Body of pancreas (tissue), 4 donors: ENCODE results near the gene ZBTB17. TPM values are rescaled to one million over a fixed set of nuclear protein-coding genes. Genes with fewer than 3 reads are reported as not detected.
"Not testable (repeated sequence)": the region's sequence is repeated elsewhere in the genome, so short reads cannot be mapped to it uniquely, and the experiment has no call there.

Experiments
- ATAC-seq: fragments of 150-250 bp; one replicate; pipeline ENCODE4 v1.9.1; 2016
- DNase-seq, 4 donors: peaks; one replicate each; pipeline ENCODE4 v3.0.0-alpha.2; 2019
- H3K27ac ChIP-seq, 4 donors: fragments of 200-600 bp; sonication (generic); 1 replicate in 3 of 4; 2 replicates in 1 of 4; pipeline versions ENCODE4 v1.5.1 to v1.6.1; 2016 to 2019; ENCODE audit warnings: mild to moderate bottlenecking in 1 of 4, mixed read lengths in 1 of 4, moderate library complexity in 1 of 4
- H3K27me3 ChIP-seq, 2 donors: fragments of 200-600 bp; sonication (generic); one replicate each; pipeline ENCODE4 v1.6.0; 2016; ENCODE audit warnings: mild to moderate bottlenecking in 1 of 2
- H3K36me3 ChIP-seq, 2 donors: fragments of 200-600 bp; sonication (generic); replicated peaks in 1 of 2; 2 replicates each; pipeline ENCODE4 v1.5.1; 2016; ENCODE audit warnings: low read depth in 2 of 2; ENCODE audit not compliant: insufficient read depth in 1 of 2
- H3K4me1 ChIP-seq: fragments of 200-600 bp; sonication (generic); one replicate; pipeline ENCODE4 v1.6.0; 2016
- H3K4me3 ChIP-seq, 2 donors: fragments of 200-600 bp; sonication (generic); 1 replicate in 1 of 2; 2 replicates in 1 of 2; pipeline ENCODE4 v1.5.1; 2016 to 2019
- H3K9me3 ChIP-seq, 3 donors: fragments of 200-600 bp; sonication (generic); 1 replicate in 2 of 3; 2 replicates in 1 of 3; pipeline ENCODE4 v1.5.1; 2016
- CTCF ChIP-seq, 7 experiments: fragments of 450-650 bp in 4 of 7; fragments of 200-600 bp in 3 of 7; sonication (generic) in 3 of 7; IDR thresholded peaks; one replicate each; pipeline ENCODE4 v1.5.1; 2016 to 2019; ENCODE audit warnings: antibody characterized with exemption in 7 of 7
- POLR2A ChIP-seq, 3 donors: fragments of 450-650 bp; IDR thresholded peaks; one replicate each; pipeline ENCODE4 v1.6.1; 2016; ENCODE audit warnings: antibody characterized with exemption in 3 of 3, mild to moderate bottlenecking in 2 of 3
- WGBS, 2 donors: methylation state at CpG; one replicate each; pipeline ENCODE4 v1.1.5; 2017; 5-methylcytosine and 5-hydroxymethylcytosine counted together
- intact Hi-C: fragments of 100-400 bp; cut with DNase I; formaldehyde crosslinking; loops from one replicate; pipeline ENCODE4 v1.15.1; 2023
- total RNA-seq, 2 donors: library from RNA; depleted of rRNA; stranded (reverse); fragments of >200 nt; gene quantifications; one replicate each; pipeline ENCODE4 v1.1.0, GENCODE V29; 2016

The ZBTB17 gene
- total RNA-seq, 2 donors from 2014 or later = 28.8 to 73.2 TPM

GRCh38 chr1:15931884-15932283, 44.0 kb downstream of the ZBTB17 start:
- no peaks in the 10 kb centered on the region for H3K9me3 ChIP-seq
- 93% methylated on average over 19 of the region's 19 CpGs for WGBS, 2 donors
- H3K27ac ChIP-seq = no peak overlapping the region
- DNase-seq (no peak), ATAC-seq (no peak)
- H3K27me3 ChIP-seq = no peaks in the 10 kb centered on the region
- intact Hi-C loops = no loop called here
- TF ChIP-seq CTCF (IDR thresholded peaks at IDR 0.05) (no peak), POLR2A (IDR thresholded peaks at IDR 0.05) (no peak)
- no peak overlapping the region for H3K4me3 ChIP-seq
- peaks cover 11 to 57% of the 10 kb centered on the region in 2 donors for H3K36me3 ChIP-seq
- H3K4me1 ChIP-seq = peaks cover 6% of the 10 kb centered on the region

- ATAC-seq = no peak
- WGBS, 2 donors = 91 to 93% methylated on average over 7 to 11 of the region's 11 CpGs
- Histone ChIP-seq H3K4me3 (no peak overlapping the region), H3K27ac (no peak overlapping the region), H3K27me3 (no peaks in the 10 kb centered on the region), H3K9me3 (no peaks in the 10 kb centered on the region), H3K4me1 (peaks cover 6% of the 10 kb centered on the region), H3K36me3 (peaks cover 11 to 57% of the 10 kb centered on the region in 2 donors)
- intact Hi-C loops = no loop called here
- no peak for DNase-seq
- TF ChIP-seq POLR2A (IDR thresholded peaks at IDR 0.05) (no peak), CTCF (IDR thresholded peaks at IDR 0.05) (no peak)
These were observed 44.5 kb downstream of the ZBTB17 start for GRCh38 chr1:15931401-15931800.

DNA sequence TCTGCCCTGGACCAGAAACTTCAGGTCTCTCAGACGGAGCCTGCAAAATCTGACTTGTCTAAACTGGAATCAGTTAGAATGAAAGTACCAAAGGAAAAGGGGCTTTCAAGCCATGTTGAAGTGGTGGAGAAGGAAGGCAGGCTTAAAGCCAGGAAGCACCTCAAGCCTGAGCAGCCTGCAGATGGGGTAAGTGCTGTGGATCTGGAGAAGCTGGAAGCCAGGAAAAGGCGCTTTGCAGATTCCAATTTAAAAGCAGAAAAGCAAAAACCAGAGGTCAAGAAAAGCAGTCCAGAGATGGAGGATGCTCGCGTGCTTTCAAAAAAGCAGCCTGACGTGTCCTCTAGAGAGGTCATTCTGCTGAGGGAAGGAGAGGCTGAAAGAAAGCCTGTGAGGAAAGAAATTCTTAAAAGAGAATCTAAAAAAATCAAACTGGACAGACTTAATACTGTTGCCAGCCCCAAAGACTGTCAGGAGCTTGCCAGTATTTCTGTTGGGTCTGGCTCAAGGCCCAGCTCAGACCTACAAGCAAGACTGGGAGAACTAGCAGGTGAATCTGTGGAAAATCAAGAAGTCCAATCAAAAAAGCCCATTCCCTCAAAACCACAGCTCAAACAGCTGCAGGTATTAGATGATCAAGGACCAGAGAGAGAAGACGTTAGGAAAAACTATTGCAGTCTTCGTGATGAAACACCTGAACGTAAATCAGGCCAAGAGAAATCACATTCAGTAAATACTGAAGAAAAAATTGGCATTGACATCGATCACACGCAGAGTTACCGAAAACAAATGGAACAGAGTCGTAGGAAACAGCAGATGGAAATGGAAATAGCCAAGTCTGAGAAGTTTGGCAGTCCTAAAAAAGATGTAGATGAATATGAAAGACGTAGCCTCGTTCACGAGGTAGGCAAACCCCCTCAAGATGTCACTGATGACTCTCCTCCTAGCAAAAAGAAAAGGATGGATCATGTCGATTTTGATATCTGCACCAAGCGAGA, 46.6 kb downstream of the ZBTB17 start:
- H3K4me1 ChIP-seq = peaks cover 10% of the 10 kb centered on the region
- 66 to 67% methylated on average over 17 of the region's 17 CpGs for WGBS, 2 donors
- H3K4me3 ChIP-seq = no peak overlapping the region
- H3K9me3 ChIP-seq = no peaks in the 10 kb centered on the region
- ATAC-seq (no peak), DNase-seq (peak in 3 of 4 donors; percentile 48 to 69 (median 61))
- peaks cover 8 to 43% of the 10 kb centered on the region in 2 donors for H3K36me3 ChIP-seq
- no peak overlapping the region for H3K27ac ChIP-seq
- intact Hi-C loops = no loop called here
- no peaks in the 10 kb centered on the region for H3K27me3 ChIP-seq
- TF ChIP-seq CTCF (IDR thresholded peaks at IDR 0.05) (no peak), POLR2A (IDR thresholded peaks at IDR 0.05) (no peak)

DNA sequence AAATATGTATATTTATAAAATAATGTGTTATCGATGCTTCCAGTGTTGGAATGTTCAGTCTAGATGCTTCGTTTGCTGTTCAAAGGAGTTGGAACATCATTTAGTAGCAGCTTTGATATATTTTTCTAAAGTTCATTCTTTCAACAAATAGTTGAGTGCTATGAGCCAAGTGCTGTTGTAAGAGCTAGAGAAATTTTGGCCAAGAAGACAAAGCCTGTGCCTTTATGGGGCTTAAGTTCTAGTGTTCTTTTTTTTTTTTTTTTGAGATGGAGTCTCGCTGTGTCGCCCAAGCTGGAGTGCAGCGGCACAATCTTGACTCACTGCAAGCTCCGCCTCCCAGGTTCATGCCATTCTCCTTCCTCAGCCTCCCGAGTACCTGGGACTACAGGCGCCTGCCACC, 49.5 kb downstream of the ZBTB17 start:
- intact Hi-C loops, DNase-seq, ATAC-seq, H3K4me3 ChIP-seq, H3K4me1 ChIP-seq, H3K27me3 ChIP-seq, H3K27ac ChIP-seq, H3K9me3 ChIP-seq: not testable (repeated sequence)
- WGBS, 2 donors = 88 to 89% methylated on average over 8 of the region's 8 CpGs
- peaks cover 8 to 30% of the 10 kb centered on the region in 2 donors for H3K36me3 ChIP-seq

DNA sequence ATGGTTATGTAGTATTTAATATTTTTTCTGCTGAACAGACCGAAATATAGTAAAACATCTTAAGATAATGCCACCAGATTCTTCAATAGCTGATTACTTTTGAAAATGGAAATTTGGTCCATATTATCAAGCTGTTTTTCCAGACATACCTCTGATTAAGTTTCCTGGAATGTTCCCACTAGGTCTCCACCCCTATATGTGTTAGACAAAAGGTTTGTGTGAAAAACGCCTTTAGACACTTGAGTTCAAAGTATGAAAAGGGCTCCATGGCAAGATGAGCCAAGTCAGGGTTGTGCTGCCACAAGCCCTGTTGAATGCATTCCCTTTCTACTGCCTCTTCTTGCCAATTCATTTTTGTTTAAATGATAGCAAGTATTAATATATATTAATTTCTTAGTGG, 52.7 kb downstream of the ZBTB17 start:
- WGBS, 2 donors = 78% methylated on average over 2 of the region's 2 CpGs
- H3K27me3 ChIP-seq = no peaks in the 10 kb centered on the region
- H3K27ac ChIP-seq = no peak overlapping the region
- H3K36me3 ChIP-seq = peaks cover 8 to 21% of the 10 kb centered on the region in 2 donors
- H3K4me3 ChIP-seq = no peak overlapping the region
- TF ChIP-seq CTCF (IDR thresholded peaks at IDR 0.05) (no peak), POLR2A (IDR thresholded peaks at IDR 0.05) (no peak)
- ATAC-seq (no peak), DNase-seq (no peak)
- H3K9me3 ChIP-seq = no peaks in the 10 kb centered on the region
- intact Hi-C loops = no loop called here
- peaks cover 4% of the 10 kb centered on the region for H3K4me1 ChIP-seq
